Endothelial cell of umbilical vein (primary cell): Measurements from ENCODE around the gene PNPLA7. TPM values are rescaled to one million over a fixed set of nuclear protein-coding genes. Genes with fewer than 3 reads are reported as not detected.

Source experiments
- BruUV-seq: library from RNA; stranded (reverse); fragments of 400-500 nt; replicated peaks from 2 replicates; lab custom pipeline; 2021; lab: Mats Ljungman, UMichigan
- CTCF ChIA-PET: fragments of 300-600, 350-600 bp; sonication (Branson Sonifier 250); formaldehyde crosslinking; loops from one replicate; lab custom pipeline; 2021; ENCODE audit warnings: antibody characterized with exemption, inconsistent platforms; lab: Charles Lee
- POLR2A ChIA-PET: fragments of 300-600, 350-600 bp; sonication (Branson Sonifier 250); formaldehyde crosslinking; loops from one replicate; lab custom pipeline; 2021; ENCODE audit warnings: antibody characterized with exemption, inconsistent platforms; lab: Charles Lee
- DNase-seq: peaks from one replicate; pipeline ENCODE4 v3.0.0-alpha.2; 2011; ENCODE audit warnings: low read depth, low spot score
- FAIRE-seq: peaks from 2 replicates; lab custom pipeline; 2011; peaks lifted over from hg19 to GRCh38; lab: Jason Lieb, UNC
- H2AFZ ChIP-seq: 2 replicates; pipeline ENCODE4 v1.6.0; 2012; ENCODE audit warnings: low read depth, low read length, control low read depth, inconsistent platforms
- H3K27ac ChIP-seq: 2 replicates; pipeline ENCODE4 v1.5.1; 2011; ENCODE audit warnings: low read depth, mild to moderate bottlenecking, control low read depth, low read length, moderate library complexity; ENCODE audit not compliant: insufficient read depth
- H3K27me3 ChIP-seq, 2 experiments: 2 replicates each; pipeline versions ENCODE4 v1.6.0 to v1.6.1; 2011; ENCODE audit warnings: low read length in 2 of 2, mixed read lengths in 1 of 2; ENCODE audit not compliant: control insufficient read depth in 2 of 2, insufficient read depth in 2 of 2
- H3K36me3 ChIP-seq, 2 experiments: 2 replicates in 1 of 2; 3 replicates in 1 of 2; pipeline ENCODE4 v1.5.1; 2011; ENCODE audit warnings: low read length in 2 of 2, mild to moderate bottlenecking in 1 of 2, moderate library complexity in 1 of 2; ENCODE audit not compliant: control insufficient read depth in 2 of 2, insufficient read depth in 2 of 2; ENCODE audit errors: extremely low read depth in 1 of 2
- H3K4me1 ChIP-seq: 3 replicates; pipeline ENCODE4 v1.5.1; 2011; ENCODE audit warnings: mild to moderate bottlenecking, low read length; ENCODE audit not compliant: control insufficient read depth, insufficient read depth; ENCODE audit errors: extremely low read depth
- H3K4me2 ChIP-seq: 2 replicates; pipeline ENCODE4 v1.6.1; 2011; ENCODE audit warnings: low read length, control low read depth, mixed read lengths; ENCODE audit not compliant: insufficient read depth
- H3K4me3 ChIP-seq, 3 experiments: fragments of 200-600 bp in 1 of 3; sonication (generic), shearing (Covaris generic) in 1 of 3; replicated peaks in 1 of 3; 2 replicates each; pipeline ENCODE4 v1.5.1; 2011 to 2016; ENCODE audit warnings: control low read depth in 3 of 3, low read length in 3 of 3, mild to moderate bottlenecking in 2 of 3, inconsistent platforms in 1 of 3, low read depth in 1 of 3, moderate library complexity in 1 of 3; ENCODE audit not compliant: insufficient read depth in 1 of 3
- H3K79me2 ChIP-seq: 2 replicates; pipeline ENCODE4 v1.6.0; 2012; ENCODE audit warnings: low read length, inconsistent platforms; ENCODE audit not compliant: control insufficient read depth, insufficient read depth
- H3K9ac ChIP-seq: replicated peaks from 2 replicates; pipeline ENCODE3; 2011; ENCODE audit warnings: low read length, control low read depth; ENCODE audit not compliant: insufficient read depth; ENCODE audit errors: extremely low read depth
- H3K9me1 ChIP-seq: replicated peaks from 3 replicates; pipeline ENCODE4 v1.6.0; 2011; ENCODE audit warnings: mild to moderate bottlenecking, low read length; ENCODE audit not compliant: control insufficient read depth, insufficient read depth; ENCODE audit errors: extremely low read depth
- H3K9me3 ChIP-seq: replicated peaks from 2 replicates; pipeline ENCODE4 v1.5.1; 2012; ENCODE audit warnings: low read length, inconsistent platforms; ENCODE audit not compliant: control insufficient read depth, insufficient read depth
- H4K20me1 ChIP-seq: replicated peaks from 2 replicates; pipeline ENCODE3; 2011; ENCODE audit warnings: mild to moderate bottlenecking, low read length; ENCODE audit not compliant: control insufficient read depth, insufficient read depth; ENCODE audit errors: extremely low read depth
- CTCF ChIP-seq, 2 donors: IDR thresholded peaks; 1 replicate in 1 of 2; 2 replicates in 1 of 2; pipeline ENCODE4 v1.5.1; 2011; ENCODE audit warnings: low read length in 2 of 2, mild to moderate bottlenecking in 2 of 2, moderate library complexity in 2 of 2, control low read depth in 1 of 2, inconsistent platforms in 1 of 2, low read depth in 1 of 2; ENCODE audit not compliant: insufficient read depth in 1 of 2; ENCODE audit errors: extremely low read depth in 1 of 2
- EZH2 ChIP-seq: IDR thresholded peaks from 2 replicates; pipeline ENCODE4 v1.6.1; 2012; ENCODE audit warnings: borderline replicate concordance, low read depth, mild to moderate bottlenecking, moderate library complexity, low read length, inconsistent platforms; ENCODE audit not compliant: severe bottlenecking
- FOS ChIP-seq: IDR thresholded peaks from 2 replicates; pipeline ENCODE4 v1.6.1; 2011; ENCODE audit warnings: mild to moderate bottlenecking, low read length, moderate library complexity, borderline replicate concordance; ENCODE audit not compliant: insufficient read depth
- GATA2 ChIP-seq: IDR thresholded peaks from 2 replicates; pipeline ENCODE4 v1.7.0; 2011; ENCODE audit warnings: low read depth, mild to moderate bottlenecking, moderate library complexity, mixed read lengths, low read length; ENCODE audit not compliant: insufficient read length, insufficient read depth
- JUN ChIP-seq: IDR thresholded peaks from 2 replicates; pipeline ENCODE4 v1.6.1; 2011; ENCODE audit warnings: borderline replicate concordance, low read depth; ENCODE audit not compliant: insufficient read length, insufficient read depth
- MAX ChIP-seq: IDR thresholded peaks from 2 replicates; pipeline ENCODE4 v1.6.1; 2011; ENCODE audit not compliant: insufficient read depth, insufficient read length
- MYC ChIP-seq: IDR thresholded peaks from one replicate; pipeline ENCODE4 v1.6.1; 2011; ENCODE audit warnings: mild to moderate bottlenecking, low read depth, low read length
- POLR2A ChIP-seq: IDR thresholded peaks from 2 replicates; pipeline ENCODE4 v1.6.1; 2012; ENCODE audit warnings: low read depth, mild to moderate bottlenecking, control low read depth, low read length
- POLR2AphosphoS5 ChIP-seq: IDR thresholded peaks from 2 replicates; pipeline ENCODE4 v1.6.1; 2012; ENCODE audit warnings: low read depth, mild to moderate bottlenecking, control low read depth, low read length, moderate library complexity; ENCODE audit not compliant: insufficient read depth
- dilution Hi-C: fragments of 300-500 bp; cut with MboI; formaldehyde crosslinking; loops from one replicate; pipeline ENCODE4 v1.15.0; 2019; ENCODE audit warnings: low sequenced_read_pairs; ENCODE audit not compliant: extremely low pct_ligation_motif_present
- intact Hi-C: fragments of 100-400 bp; cut with micrococcal nuclease; formaldehyde crosslinking; loops from one replicate; pipeline ENCODE4 v1.10.0; 2022
- polyA plus RNA-seq, 4 experiments: library from polyadenylated mRNA; depleted of rRNA in 3 of 4; stranded (reverse) in 3 of 4; unstranded in 1 of 4; fragments of >200 nt; gene quantifications; 2 replicates each; pipeline versions ENCODE4 v1.2.1 to v1.2.3, GENCODE V29; 2011 to 2012; ENCODE audit warnings: missing spikeins in 1 of 4
- total RNA-seq: library from RNA; stranded (reverse); gene quantifications from 2 replicates; pipeline ENCODE4 v1.2.3, GENCODE V29; 2021

Gene PNPLA7
- total and polyA plus RNA-seq, 2 donors (not counting 3 experiments of a cell fraction or from before 2014, with no cell fraction given): 1.0 to 1.9 TPM

DNA sequence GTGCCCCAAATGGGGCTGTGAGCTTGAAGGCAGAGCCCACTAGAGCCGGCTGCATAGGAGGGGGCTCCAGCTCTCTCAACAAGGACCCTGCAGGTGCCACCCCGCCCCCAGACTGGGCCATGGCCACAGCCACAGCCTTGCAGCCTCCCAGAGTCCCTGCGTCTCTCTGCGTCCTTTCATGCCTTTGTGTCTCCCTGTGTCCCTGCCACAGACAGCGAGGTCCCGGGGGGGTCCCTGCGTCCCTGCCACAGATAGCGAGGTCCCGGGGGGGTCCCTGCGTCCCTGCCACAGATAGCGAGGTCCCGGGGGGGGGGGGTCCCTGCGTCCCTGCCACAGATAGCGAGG lies 120.7 kb downstream of the PNPLA7 start:
- H4K20me1 ChIP-seq: no peaks in the 10 kb centered on the region
- no peak for FAIRE-seq

More for the DNA sequence above, 120.7 kb downstream of the PNPLA7 start:
- ChIA-PET CTCF (no interaction called here), POLR2A (no interaction called here)
- Histone ChIP-seq H2AFZ (no peak overlapping the region), H3K27me3 (no peaks in the 10 kb centered on the region), H3K36me3 (no peaks in the 10 kb centered on the region), H3K9ac (no peak overlapping the region), H3K4me1 (no peaks in the 10 kb centered on the region), H3K79me2 (no peaks in the 10 kb centered on the region), H3K9me1 (no peaks in the 10 kb centered on the region), H3K4me2 (no peak overlapping the region), H3K4me3 (no peak overlapping the region), H3K27ac (no peak overlapping the region), H3K9me3 (no peaks in the 10 kb centered on the region)
- intact Hi-C loops (loop anchor here (10.0 kb wide), 1 partner anchor 95 kb away; no protein-coding TSS in a partner anchor), dilution Hi-C loops (no loop called here)
- TF ChIP-seq POLR2A (no peak), FOS (no peak), MYC (no peak), EZH2 (no peak), JUN (no peak), MAX (no peak), CTCF (IDR thresholded peaks at IDR 0.05; ENCODE audit: extremely low read depth in 1 of 2, insufficient read depth in 1 of 2, low read depth in 1 of 2, low read length in 2 of 2) (no peak), POLR2AphosphoS5 (no peak), GATA2 (no peak)
- no TSS peak for BruUV-seq
- no peak for DNase-seq
